ENCODE results near the gene NELFE.
"Not testable (repeated sequence)": the region's sequence is repeated elsewhere in the genome, so short reads cannot be mapped to it uniquely, and the experiment has no call there.

Gene NELFE

DNA sequence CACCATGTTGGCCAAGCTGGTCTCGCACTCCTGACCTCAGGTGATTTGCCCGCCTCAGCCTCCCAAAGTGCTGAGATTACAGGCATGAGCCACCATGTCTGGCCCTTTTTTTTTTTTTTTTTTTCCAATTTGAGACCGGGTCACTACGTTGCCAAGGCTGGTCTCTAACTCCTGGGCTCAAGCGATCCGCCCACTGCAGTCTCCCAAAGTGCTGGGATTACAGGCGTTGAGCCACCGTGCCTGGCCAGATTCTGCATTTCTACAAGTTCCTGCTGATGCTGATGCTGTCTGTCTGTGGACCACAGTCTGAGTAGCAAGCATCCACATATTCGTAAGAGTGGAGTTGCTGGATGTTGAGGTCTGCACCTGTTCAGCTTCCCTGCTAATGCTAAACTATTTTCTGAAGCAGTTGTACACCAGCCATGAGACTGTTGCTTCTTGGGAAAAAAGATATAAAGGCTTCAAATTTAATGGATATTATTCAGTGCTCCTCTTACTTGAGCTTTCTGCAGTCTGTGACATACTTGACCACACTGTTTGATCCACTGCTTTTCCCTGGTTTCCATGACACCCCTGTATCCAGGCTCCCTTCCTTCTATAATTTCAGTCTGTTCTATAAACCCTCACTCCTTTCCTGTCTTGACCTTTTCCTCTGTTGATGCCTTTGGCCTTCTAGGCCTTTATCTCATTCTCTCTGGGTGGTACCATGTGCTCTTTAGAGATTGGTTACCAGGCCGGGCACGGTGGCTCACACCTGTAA is 46.8 kb downstream of the NELFE start:
- DNase-seq = no peak

DNA sequence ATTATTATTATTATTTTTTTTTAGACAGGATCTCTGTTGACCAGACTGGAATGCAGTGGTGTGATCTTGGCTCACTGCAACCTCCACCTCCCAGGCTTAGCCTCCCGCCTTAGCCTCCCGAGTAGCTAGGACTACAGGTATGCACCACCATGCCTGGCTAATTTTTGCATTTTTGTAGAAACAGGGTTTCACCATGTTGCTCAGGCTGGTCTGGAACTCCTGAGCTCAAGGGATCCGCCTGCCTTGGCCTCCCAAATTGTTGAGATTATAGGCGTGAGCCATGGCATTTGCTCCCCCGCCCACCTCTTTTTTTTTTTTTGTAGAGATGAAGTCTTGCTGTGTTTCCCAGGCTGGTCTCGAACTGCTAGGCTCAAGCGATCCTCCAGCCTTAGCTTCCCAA is 49.5 kb downstream of the NELFE start:
- DNase-seq = not testable (repeated sequence)

DNA sequence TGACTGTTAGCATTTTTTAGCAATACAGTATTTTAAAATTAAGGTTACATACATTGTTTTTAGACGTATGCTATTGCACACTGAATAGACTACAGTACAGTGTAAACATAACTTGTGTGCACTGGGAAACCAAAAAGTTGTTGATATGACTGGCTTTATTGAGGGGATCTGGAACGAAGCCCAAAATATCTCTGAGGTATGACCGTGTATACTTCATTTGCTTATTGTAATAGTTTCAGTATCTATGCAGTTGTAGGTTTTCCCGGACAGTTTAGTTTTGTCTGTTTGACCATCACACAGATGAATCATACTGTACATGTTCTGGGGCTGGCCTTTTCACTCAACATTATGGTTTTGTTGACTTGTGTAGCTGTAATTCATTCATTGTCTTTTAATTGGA is 50.0 kb downstream of the NELFE start:
- no peak for DNase-seq

DNA sequence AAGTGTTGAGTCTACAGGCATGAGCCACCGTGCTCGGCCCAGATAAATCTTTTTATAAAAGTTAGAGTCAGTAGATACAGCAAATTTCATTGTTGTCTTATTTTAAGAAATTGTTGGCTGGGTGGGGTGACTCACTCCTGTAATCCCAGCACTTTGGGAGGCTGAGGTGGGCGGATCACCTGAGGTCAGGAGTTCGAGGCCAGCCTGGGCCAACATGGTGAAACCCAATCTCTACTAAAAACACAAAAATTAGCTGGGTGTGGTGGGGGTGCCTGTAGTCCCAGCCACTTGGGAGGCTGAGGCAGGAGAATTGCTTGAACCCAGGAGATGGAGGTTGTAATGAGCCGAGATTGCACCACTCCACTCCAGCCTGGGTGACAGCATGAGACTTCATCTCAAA is 50.5 kb downstream of the NELFE start:
- DNase-seq = not testable (repeated sequence)

DNA sequence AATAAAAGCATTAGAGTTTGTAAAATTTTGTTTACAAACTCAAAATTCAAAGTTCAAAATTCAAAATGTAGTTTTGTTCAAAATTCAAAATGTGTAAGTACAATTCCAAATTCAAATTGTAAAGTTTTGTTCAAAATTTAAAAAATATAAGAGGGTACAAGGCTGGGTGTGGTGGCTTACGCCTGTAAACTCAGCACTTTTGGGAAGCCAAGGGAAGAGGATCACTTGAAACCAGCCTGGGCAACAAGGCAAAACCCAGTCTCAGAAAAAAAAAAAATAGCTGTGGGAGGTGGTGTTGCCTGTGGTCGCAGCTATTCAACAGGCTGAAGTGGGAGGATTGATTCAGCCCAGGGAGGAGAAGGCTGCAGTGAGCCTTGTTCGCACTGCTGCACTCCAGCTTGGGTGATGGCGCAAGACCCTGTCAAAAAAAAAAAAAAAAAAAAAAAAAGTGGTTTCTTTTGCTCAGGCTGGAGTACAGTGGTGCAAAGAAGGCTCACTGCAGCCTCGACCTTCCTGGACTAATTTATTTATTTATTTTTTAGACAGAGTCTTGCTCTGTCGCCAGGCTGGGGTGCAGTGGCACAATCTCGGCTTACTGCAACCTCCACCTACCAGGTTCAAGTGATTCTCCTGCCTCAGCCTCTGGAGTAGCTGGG is 51.5 kb downstream of the NELFE start:
- no peak for DNase-seq

DNA sequence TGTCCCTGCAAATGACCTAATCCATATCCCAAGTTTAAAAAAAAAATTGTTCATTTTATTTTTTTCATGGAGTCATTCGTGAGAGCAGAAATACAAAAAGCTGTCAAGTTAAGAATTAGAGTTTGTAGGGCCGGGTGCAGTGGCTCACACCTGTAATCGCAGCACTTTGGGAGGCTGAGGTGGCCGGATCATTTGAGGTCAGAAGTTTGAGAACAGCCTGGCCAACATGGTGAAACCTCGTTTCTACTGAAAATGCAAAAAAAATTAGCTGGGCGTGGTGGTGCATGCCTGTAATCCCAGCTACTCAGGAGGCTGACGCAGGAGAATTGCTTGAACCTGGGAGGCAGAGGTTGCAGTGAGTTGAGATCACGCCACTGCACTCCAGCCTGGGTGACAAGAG is 52.0 kb downstream of the NELFE start:
- not testable (repeated sequence) for DNase-seq

DNA sequence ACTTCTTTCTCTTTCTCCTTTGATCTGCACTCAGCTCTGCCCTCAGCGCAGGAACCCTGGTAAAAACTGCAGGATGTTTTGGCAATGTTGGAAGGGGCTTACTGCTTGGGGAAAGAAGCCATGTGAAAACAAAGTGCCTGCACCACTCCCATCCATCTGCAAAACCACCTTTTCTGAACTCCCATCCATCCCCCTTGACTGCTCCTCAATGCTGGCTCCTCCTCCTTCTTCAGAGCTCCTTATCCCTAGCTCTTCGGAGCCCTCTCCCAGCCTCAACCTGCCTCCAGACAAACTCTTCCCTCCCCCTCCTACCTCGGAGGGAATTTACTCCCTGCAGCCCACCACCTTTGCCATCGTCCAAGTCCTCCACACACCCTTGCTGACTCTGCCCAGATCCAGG is 52.6 kb downstream of the NELFE start:
- DNase-seq = no peak

DNA sequence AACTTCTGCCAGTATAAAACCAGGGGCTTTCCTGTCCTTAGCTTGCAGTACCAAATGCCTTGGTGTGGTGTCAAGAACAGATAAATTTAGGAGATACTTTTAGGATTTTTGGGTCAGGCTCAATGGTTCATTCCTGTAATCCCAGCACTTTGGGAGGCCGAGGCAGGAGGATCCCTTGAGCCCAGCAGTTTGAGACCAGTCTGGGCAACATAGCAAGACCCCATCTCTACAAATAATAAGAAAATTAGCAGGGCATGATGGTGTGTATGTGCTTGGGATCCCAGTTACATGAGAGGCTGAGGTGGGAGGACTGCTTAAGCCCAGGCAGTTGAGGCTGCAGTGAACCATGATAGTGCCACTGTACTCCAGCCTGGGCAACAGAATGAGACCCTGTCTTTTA is 53.7 kb downstream of the NELFE start:
- no peak for DNase-seq

DNA sequence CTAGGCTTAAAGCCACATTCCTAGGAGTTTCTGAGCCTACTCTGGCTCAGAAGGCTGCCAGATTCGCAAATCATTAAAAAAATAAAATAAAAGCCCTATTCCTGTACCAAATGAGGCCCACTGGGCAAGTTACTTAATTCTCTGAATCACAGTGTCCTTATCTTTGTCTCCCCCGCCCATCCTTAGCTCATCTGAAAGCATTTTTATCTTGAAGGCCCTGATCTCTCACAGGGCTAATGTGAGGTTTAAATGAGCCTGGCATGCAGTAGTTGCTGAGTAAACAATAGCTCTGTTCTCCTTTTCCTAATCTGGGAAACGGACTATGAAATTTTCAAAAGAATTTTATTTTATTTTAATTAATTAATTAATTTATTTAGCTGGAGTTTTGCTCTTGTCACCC is 54.8 kb downstream of the NELFE start:
- DNase-seq = no peak
